Measurements from ENCODE around the gene WNK2. TPM values are rescaled to one million over a fixed set of nuclear protein-coding genes. Genes with fewer than 3 reads are reported as not detected.

Gene WNK2
- total RNA-seq, 1 donor from 2014 or later = 37.2 TPM

- no peak for DNase-seq (ENCODE audit: low spot score)
Observed at GRCh38 chr9:93294011-93294410, 110.1 kb downstream of the WNK2 start.

- no peak for DNase-seq (ENCODE audit: low spot score)
Observed at GRCh38 chr9:93295031-93295430, 111.1 kb downstream of the WNK2 start.

GRCh38 chr9:93295456-93296076 is 111.6 kb downstream of the WNK2 start:
- DNase-seq (ENCODE audit: low spot score) = no peak

GRCh38 chr9:93296889-93297480 is 113.0 kb downstream of the WNK2 start:
- no peak for DNase-seq (ENCODE audit: low spot score)

GRCh38 chr9:93297659-93298497 is 113.9 kb downstream of the WNK2 start:
- no peak for DNase-seq (ENCODE audit: low spot score)

GRCh38 chr9:93298498-93299417 is 114.8 kb downstream of the WNK2 start:
- no peak for DNase-seq (ENCODE audit: low spot score)

GRCh38 chr9:93299418-93300174 is 115.7 kb downstream of the WNK2 start:
- DNase-seq (ENCODE audit: low spot score) = no peak

GRCh38 chr9:93300175-93300572 is 116.2 kb downstream of the WNK2 start:
- no peak for DNase-seq (ENCODE audit: low spot score)

- DNase-seq (ENCODE audit: low spot score) = no peak
Observed at GRCh38 chr9:93300585-93301081, 116.7 kb downstream of the WNK2 start.

- DNase-seq (ENCODE audit: low spot score) = no peak
Observed at GRCh38 chr9:93301291-93301811, 117.4 kb downstream of the WNK2 start.

GRCh38 chr9:93301911-93302541 is 118.1 kb downstream of the WNK2 start:
- no peak for DNase-seq (ENCODE audit: low spot score)

- peak; percentile 46 for DNase-seq (ENCODE audit: low spot score)
Observed at GRCh38 chr9:93302586-93303257, 118.8 kb downstream of the WNK2 start.

- DNase-seq (ENCODE audit: low spot score) = no peak
Observed at GRCh38 chr9:93303258-93303771, 119.4 kb downstream of the WNK2 start.

- DNase-seq (ENCODE audit: low spot score) = no peak
Observed at GRCh38 chr9:93303806-93304573, 120.1 kb downstream of the WNK2 start.

- peak; percentile 32 for DNase-seq (ENCODE audit: low spot score)
Observed at GRCh38 chr9:93304574-93305496, 120.9 kb downstream of the WNK2 start.

GRCh38 chr9:93305497-93306020 is 121.6 kb downstream of the WNK2 start:
- no peak for DNase-seq (ENCODE audit: low spot score)

GRCh38 chr9:93306081-93306480 is 122.1 kb downstream of the WNK2 start:
- DNase-seq (ENCODE audit: low spot score) = no peak
